Type B pancreatic cell (in vitro differentiated cells): Measurements from ENCODE around the gene GDI1. TPM values are rescaled to one million over a fixed set of nuclear protein-coding genes. Genes with fewer than 3 reads are reported as not detected.

Experiments
- DNase-seq: peaks from one replicate; pipeline ENCODE4 v3.0.0; 2021; ENCODE audit warnings: mixed read lengths; ENCODE audit not compliant: unreplicated experiment; ENCODE audit errors: extremely low spot score
- H3K27ac Mint-ChIP-seq: 2 replicates; pipeline ENCODE4 v1.8.0; 2021; ENCODE audit warnings: mild to moderate bottlenecking, mixed read lengths
- H3K27me3 Mint-ChIP-seq: 2 replicates; pipeline ENCODE4 v1.8.0; 2021; ENCODE audit warnings: mixed read lengths
- H3K36me3 Mint-ChIP-seq: 2 replicates; pipeline ENCODE4 v1.8.0; 2021; ENCODE audit warnings: mixed read lengths
- H3K4me1 Mint-ChIP-seq: one replicate; pipeline ENCODE4 v1.8.0; 2021; ENCODE audit warnings: mixed read lengths; ENCODE audit not compliant: unreplicated experiment
- H3K4me3 Mint-ChIP-seq: 2 replicates; pipeline ENCODE4 v1.8.0; 2021; ENCODE audit warnings: mild to moderate bottlenecking, mixed read lengths
- H3K9me3 Mint-ChIP-seq: 2 replicates; pipeline ENCODE4 v1.8.0; 2021; ENCODE audit warnings: mixed read lengths
- total RNA-seq: library from RNA; stranded (reverse); gene quantifications from 2 replicates; pipeline ENCODE4 v1.2.1, GENCODE V29; 2021; ENCODE audit warnings: low replicate concordance
- TF ChIP-seq, protein P1 (sequence below): fragments of 200-600 bp; sonication (generic); conservative IDR thresholded peaks from 2 replicates; pipeline ENCODE4 v1.5.0; 2021; ENCODE audit warnings: antibody characterized with exemption, mild to moderate bottlenecking

GDI1 gene
- total RNA-seq, 1 donor from 2014 or later = 159 TPM

DNA sequence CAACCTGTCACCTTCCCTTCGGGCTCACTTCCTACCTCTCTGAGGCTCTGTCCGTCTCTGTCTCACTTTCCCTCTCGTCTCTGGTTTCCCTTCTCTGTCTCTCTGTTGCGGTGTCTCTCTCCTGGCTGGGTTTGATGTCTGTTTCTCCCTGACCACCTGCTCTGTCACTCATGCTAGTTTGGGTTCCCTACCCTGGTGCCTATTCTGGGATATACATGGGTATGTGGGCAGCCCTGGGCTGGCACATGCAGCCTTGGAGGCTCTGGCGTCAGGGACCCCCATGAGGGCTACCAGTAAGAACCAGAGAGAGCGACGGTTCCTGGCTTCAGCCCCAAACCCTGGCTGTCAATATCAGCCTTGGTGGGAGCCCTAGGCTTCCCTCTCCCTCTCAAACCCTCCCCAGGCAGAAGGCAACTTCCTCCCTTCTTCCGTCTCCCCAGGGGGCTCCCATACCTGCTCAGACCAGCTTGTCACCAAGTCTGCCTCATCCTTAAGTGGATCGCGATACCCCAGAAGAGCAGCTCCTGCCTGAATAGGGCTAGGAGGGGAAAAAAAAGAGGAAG is 28.2 kb upstream of the GDI1 start:
- TF ChIP-seq, protein P1, sequence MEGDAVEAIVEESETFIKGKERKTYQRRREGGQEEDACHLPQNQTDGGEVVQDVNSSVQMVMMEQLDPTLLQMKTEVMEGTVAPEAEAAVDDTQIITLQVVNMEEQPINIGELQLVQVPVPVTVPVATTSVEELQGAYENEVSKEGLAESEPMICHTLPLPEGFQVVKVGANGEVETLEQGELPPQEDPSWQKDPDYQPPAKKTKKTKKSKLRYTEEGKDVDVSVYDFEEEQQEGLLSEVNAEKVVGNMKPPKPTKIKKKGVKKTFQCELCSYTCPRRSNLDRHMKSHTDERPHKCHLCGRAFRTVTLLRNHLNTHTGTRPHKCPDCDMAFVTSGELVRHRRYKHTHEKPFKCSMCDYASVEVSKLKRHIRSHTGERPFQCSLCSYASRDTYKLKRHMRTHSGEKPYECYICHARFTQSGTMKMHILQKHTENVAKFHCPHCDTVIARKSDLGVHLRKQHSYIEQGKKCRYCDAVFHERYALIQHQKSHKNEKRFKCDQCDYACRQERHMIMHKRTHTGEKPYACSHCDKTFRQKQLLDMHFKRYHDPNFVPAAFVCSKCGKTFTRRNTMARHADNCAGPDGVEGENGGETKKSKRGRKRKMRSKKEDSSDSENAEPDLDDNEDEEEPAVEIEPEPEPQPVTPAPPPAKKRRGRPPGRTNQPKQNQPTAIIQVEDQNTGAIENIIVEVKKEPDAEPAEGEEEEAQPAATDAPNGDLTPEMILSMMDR = no peak
- Mint-ChIP-seq H3K9me3 (no peaks in the 10 kb centered on the region), H3K27ac (peak overlapping the region; percentile 19)

DNA sequence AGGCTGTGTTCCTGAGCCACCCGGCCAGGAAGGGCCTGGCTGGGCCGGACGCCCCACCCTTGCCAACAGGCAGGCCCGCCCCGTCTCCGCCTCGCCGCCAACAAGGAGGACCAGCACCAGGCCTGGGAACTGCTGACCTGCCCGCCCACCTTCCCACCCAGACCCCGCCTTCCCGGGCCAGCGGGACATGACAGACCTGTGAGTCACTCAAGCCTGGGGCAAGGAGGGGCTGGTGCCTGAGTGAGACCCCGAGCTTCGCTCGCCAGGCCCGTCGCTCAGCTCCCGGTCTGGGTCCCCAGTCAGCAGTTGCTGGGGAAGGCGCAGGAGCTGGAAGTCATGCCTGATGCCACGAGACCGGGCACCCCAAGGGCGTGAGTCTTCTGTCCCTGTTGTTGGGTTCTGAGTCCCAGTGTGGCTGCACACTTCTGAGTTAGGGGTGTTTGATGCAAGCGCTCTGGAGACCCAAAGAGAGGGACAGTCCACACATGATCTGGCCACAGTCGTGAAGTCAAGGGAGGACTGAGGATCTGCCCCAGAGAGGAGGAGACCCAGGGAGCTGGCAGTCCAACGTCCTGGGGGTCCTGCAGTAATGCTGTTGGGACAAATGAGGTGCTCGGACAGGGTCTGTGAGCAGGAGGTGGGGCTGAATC is 27.6 kb upstream of the GDI1 start, which contains the start of gene DNASE1L1:
DNASE1L1 (minus strand) TSS at position 33 of the 650 bp plus-strand sequence. CDS start 3,686 bp downstream, outside the sequence.
- Mint-ChIP-seq H3K9me3 (no peaks in the 10 kb centered on the region), H3K36me3 (no peaks in the 10 kb centered on the region), H3K4me1 (no peaks in the 10 kb centered on the region), H3K27me3 (no peaks in the 10 kb centered on the region), H3K4me3 (peak within 1 kb of the TSS; percentile 39), H3K27ac (peak within 1 kb of the TSS; percentile 62)
- DNase-seq = no peak
- TF ChIP-seq, protein P1 = no peak

More for the DNA sequence above, 28.2 kb upstream of the GDI1 start:
- DNase-seq = no peak
- Mint-ChIP-seq H3K27me3 (no peaks in the 10 kb centered on the region), H3K36me3 (no peaks in the 10 kb centered on the region), H3K4me1 (no peaks in the 10 kb centered on the region), H3K4me3 (peak overlapping the region; percentile 7)

DNA sequence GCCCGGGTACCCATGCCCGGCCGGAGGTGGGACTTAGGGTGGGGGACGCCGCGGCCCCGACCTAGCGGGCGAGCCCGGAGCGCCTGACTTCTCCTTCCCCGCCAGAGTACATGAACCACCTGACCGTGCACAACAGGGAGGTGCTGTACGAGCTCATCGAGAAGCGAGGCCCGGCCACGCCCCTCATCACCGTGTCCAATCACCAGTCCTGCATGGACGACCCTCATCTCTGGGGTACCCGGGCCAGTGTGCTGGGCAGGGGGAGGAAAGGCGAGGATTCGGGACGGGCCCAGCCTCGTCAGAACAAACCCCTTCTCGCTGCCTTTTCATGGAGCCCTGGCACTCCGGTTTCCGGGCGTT is 25.0 kb upstream of the GDI1 start:
- H3K27ac Mint-ChIP-seq = peak overlapping the region; percentile 53

DNA sequence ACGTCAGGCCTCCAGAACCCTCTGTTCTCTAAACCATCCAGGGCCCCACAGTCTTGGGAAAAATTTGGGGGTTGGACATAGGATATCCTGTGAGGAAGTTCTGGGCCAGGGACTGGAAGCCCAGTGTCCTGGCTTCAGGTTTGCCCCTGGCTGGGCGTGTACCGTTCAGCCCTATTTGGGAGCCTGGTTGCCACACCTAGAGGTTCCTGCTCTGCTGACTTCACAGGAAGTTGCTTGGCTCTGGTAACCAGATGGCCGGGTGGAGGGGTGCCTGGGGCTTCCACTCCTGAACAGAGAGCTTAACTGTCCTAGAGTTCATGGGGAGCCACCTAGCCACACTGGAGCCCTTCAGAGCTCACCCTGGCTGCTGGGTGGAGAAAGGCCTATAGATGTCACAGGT is 24.5 kb upstream of the GDI1 start:
- Mint-ChIP-seq H3K4me3 (peak overlapping the region; percentile 83), H3K27ac (peak overlapping the region; percentile 53), H3K36me3 (peaks cover 3% of the 10 kb centered on the region), H3K4me1 (no peaks in the 10 kb centered on the region), H3K27me3 (no peaks in the 10 kb centered on the region), H3K9me3 (no peaks in the 10 kb centered on the region)
- no peak for DNase-seq
- TF ChIP-seq, protein P1 = no peak

More for the DNA sequence above, 25.0 kb upstream of the GDI1 start:
- Mint-ChIP-seq H3K4me1 (no peaks in the 10 kb centered on the region), H3K4me3 (peak overlapping the region; percentile 83), H3K27me3 (no peaks in the 10 kb centered on the region), H3K36me3 (peaks cover 3% of the 10 kb centered on the region), H3K9me3 (no peaks in the 10 kb centered on the region)
- TF ChIP-seq, protein P1 = no peak
- no peak for DNase-seq

DNA sequence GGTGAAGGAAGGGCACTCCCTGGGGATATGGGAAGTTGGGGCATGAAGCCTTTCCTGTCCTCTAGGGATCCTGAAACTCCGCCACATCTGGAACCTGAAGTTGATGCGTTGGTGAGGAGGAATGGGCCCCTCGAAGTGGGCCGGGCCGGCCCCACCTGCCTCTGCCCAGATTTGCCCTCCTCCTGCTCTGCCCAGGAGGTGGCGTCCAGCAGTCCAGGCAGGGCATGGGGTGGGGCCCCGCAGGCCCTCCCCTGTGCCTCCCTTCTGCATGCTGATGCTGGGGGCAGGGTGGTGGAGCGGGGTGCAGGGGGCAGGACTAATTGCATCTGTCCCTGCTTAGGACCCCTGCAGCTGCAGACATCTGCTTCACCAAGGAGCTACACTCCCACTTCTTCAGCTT is 23.8 kb upstream of the GDI1 start:
- H3K4me1 Mint-ChIP-seq = no peaks in the 10 kb centered on the region
- no peak overlapping the region for H3K27ac Mint-ChIP-seq
- DNase-seq = no peak
- peaks cover 3% of the 10 kb centered on the region for H3K36me3 Mint-ChIP-seq
- H3K9me3 Mint-ChIP-seq = no peaks in the 10 kb centered on the region
- TF ChIP-seq, protein P1 = no peak
- no peaks in the 10 kb centered on the region for H3K27me3 Mint-ChIP-seq
- H3K4me3 Mint-ChIP-seq = peak overlapping the region; percentile 36
